ENCODE data around the gene SPTBN5. TPM values are rescaled to one million over a fixed set of nuclear protein-coding genes. Genes with fewer than 3 reads are reported as not detected.

SPTBN5 gene
- total and polyA plus RNA-seq, 8 donors = 0.32 to 11.4 (median 0.84) TPM

GRCh38 chr15:41798607-41799487, 95.0 kb downstream of the SPTBN5 start:
- Histone ChIP-seq H3K9me3 (no peaks in the 10 kb centered on the region), H3K36me3 (no peaks in the 10 kb centered on the region), H3K27ac (no peak overlapping the region), H3K4me1 (no peaks in the 10 kb centered on the region), H3K4me3 (no peak overlapping the region), H3K27me3 (no peaks in the 10 kb centered on the region)
- DNase-seq (no peak), FAIRE-seq (no peak), ATAC-seq (no peak)
- WGBS, 2 donors = 82 to 89% methylated on average over 9 of the region's 9 CpGs
- intact Hi-C loops (cut with DNase I) = no loop called here
- no peak for TF ChIP-seq CTCF (IDR thresholded peaks at IDR 0.05)

Small RNA genes lying within 50 kb of the gene (microRNA-seq; reads per million reads assigned to microRNA genes)
- 0 reads per million in 2 donors for gene MIR4310

Other genes with a start within 250 kb of the SPTBN5 start
- 10 to 100 TPM; 14.3 to 31.3 (median 19.6) TPM for gene MGA, start 233.6 kb downstream of the SPTBN5 start, total RNA-seq
- gene MGA, start 233.6 kb downstream of the SPTBN5 start, polyA plus RNA-seq = 1 to 10 TPM; 2.7 to 3.1 TPM
- gene MAPKBP1, start 119.6 kb downstream of the SPTBN5 start, total RNA-seq = 10 to 100 TPM in 1 of 6 donors, 1 to 10 TPM in 5; 5.3 to 12.0 (median 7.2) TPM
- gene MAPKBP1, start 119.6 kb downstream of the SPTBN5 start, polyA plus RNA-seq = 10 to 100 TPM in 1 of 2 donors, 1 to 10 TPM in 1; 9.3 to 19.2 TPM
- gene JMJD7, start 66.0 kb downstream of the SPTBN5 start, total RNA-seq = 10 to 100 TPM in 3 of 6 donors, 1 to 10 TPM in 3; 6.5 to 12.5 (median 9.9) TPM
- 10 to 100 TPM; 11.2 to 16.8 TPM for gene JMJD7, start 66.0 kb downstream of the SPTBN5 start, polyA plus RNA-seq
- 1 to 10 TPM; 3.5 to 8.5 (median 5.3) TPM for gene PLA2G4B, start 55.2 kb downstream of the SPTBN5 start, total RNA-seq
- gene PLA2G4B, start 55.2 kb downstream of the SPTBN5 start, polyA plus RNA-seq = 10 to 100 TPM; 46.1 to 56.8 TPM
- gene EHD4, start 78.5 kb upstream of the SPTBN5 start, total RNA-seq = 10 to 100 TPM in 2 of 6 donors, 1 to 10 TPM in 4; 8.3 to 22.8 (median 8.6) TPM
- 1 to 10 TPM; 8.1 to 8.5 TPM for gene EHD4, start 78.5 kb upstream of the SPTBN5 start, polyA plus RNA-seq
- under 1 TPM in 1 of 6 donors, not detected in 5; 0.06 TPM for gene PLA2G4E, start 127.0 kb upstream of the SPTBN5 start, total RNA-seq
- gene PLA2G4E, start 127.0 kb upstream of the SPTBN5 start, polyA plus RNA-seq = under 1 TPM in 1 of 2 donors, not detected in 1; 0.05 TPM
- under 1 TPM in 2 of 6 donors, not detected in 4; 0.09 to 0.31 TPM for gene PLA2G4D, start 200.5 kb upstream of the SPTBN5 start, total RNA-seq
- under 1 TPM; 0.04 to 0.05 TPM for gene PLA2G4D, start 200.5 kb upstream of the SPTBN5 start, polyA plus RNA-seq

Data from pancreas (tissue), 10 donors.